ENCODE data around the gene LHX3. TPM values are rescaled to one million over a fixed set of nuclear protein-coding genes. Genes with fewer than 3 reads are reported as not detected.

The LHX3 gene
- total RNA-seq: under 1 TPM in 1 of 2 donors, not detected in 1; 0.16 TPM

DNA sequence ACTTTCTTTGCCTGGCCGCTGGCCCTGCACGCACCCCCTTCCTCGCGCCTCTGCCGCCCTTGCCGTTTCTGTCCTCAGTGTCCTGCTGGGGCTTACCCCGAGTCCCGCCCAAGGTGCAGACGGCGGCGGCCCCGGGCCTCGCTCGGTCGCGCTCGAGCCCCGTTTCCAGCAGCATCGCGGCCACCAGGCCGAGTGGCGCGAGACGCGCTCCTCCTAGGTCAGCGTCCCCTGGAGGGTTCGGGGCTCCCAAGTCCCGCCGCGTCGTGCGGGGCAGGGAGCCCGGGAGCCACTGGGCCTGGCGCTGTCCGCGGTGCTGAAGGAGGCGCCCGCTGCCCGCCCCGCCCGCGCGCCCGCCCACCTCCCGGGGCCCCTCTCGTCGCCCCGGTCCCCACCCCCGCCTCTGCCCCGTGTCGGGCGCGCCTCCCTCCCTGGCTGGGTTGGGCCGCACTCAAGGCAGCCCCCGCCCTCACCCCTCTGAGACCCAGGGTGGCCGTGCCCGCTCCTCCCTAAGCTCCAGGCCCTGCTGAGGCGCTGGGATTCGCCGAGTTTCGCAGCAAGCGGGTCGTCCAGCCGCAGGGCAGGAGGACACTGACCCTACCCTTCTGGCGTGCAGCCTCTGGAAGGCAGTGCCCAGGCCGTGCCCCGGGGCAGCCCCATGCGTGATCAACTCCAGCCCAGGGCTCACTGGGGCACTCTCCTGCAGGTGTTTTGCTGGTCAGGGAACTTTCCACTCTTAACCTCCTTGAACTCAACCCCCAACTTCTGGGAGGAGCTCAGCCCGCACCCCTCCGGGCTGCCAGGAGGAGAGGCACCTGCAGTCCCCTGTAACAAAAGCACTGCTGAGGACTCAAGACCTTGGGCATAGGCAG is at the start of gene LHX3:
Gene LHX3, minus strand, starts transcription at position 291 of the 869 bp plus-strand sequence. Its CDS starts 116 bp downstream, at position 175.
- no peak for DNase-seq (ENCODE audit: low spot score)
- H3K27ac ChIP-seq: no peak within 1 kb of the TSS
- no peaks in the 10 kb centered on the region for H3K9me3 ChIP-seq
- peaks cover 10 to 47% of the 10 kb centered on the region in 2 donors for H3K27me3 ChIP-seq
- H3K36me3 ChIP-seq: peaks cover 6% of the 10 kb centered on the region
- TF ChIP-seq, protein P1, sequence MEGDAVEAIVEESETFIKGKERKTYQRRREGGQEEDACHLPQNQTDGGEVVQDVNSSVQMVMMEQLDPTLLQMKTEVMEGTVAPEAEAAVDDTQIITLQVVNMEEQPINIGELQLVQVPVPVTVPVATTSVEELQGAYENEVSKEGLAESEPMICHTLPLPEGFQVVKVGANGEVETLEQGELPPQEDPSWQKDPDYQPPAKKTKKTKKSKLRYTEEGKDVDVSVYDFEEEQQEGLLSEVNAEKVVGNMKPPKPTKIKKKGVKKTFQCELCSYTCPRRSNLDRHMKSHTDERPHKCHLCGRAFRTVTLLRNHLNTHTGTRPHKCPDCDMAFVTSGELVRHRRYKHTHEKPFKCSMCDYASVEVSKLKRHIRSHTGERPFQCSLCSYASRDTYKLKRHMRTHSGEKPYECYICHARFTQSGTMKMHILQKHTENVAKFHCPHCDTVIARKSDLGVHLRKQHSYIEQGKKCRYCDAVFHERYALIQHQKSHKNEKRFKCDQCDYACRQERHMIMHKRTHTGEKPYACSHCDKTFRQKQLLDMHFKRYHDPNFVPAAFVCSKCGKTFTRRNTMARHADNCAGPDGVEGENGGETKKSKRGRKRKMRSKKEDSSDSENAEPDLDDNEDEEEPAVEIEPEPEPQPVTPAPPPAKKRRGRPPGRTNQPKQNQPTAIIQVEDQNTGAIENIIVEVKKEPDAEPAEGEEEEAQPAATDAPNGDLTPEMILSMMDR (IDR thresholded peaks at IDR 0.05): no peak
- peaks cover 0 to 4% of the 10 kb centered on the region in 2 donors for H3K4me1 ChIP-seq
- H3K4me3 ChIP-seq: no peak within 1 kb of the TSS

DNA sequence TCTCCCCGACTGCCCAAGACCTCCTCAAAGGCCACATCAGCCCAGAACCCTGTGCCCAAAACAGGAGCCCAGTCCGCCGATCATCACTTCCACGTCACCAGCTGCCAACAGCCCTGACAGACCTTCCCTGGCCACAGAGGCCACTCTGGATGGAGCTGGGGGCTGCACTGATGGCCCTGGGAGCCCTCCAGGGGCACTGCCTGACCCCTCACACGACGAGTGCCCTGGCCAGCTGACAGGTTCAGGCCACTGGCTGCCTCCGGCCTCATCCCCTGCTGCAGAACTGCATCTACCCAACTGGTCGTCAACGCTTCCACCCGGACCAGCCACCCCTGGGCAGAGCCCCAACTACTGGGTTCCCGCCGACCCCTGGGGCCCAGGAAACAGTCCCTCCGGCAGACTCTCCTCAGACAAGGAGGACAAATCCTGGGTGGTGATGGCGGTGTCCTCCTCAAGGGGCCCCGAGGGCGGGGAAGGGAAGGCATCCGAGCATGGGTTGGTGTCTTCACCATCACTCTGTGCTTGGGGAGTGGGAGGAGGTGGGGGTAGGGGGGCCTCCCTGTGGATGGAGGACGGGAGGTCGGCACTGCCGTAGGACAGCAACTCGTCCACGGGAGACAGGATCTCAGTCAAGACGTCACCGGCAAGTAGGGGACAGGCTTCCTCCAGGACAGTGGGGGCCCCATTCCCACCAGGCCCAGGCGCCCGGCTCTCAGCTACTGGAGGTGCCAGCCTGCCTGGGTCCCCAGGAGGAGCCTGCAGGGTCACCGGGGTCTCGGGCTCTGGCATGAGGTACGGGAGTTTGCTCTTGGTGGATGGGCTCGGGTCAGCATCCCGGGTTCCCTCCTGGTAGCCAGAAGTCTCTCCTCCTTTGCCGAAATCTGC is 48.6 kb upstream of the LHX3 start:
- no peak overlapping the region for H3K27ac ChIP-seq

DNA sequence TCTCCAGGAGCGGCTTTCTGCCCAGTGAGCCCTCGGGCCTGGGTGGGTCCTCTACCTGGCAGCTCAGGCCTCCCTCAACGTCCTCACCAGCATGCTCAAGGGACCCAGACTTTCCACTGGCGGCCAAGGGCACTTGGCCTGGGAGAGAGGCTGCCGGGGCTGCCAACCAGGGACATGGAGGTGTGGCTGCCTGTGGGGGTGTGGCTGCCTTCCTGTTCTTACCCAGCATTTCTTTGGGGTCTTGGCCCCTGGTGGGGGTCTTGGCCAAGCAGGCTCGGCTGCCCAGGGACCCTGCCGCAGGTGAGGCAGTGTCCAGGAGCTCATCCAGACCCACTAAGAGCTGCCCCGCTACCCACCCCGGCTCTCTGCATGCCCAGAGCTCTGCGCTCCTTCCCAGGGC is 47.9 kb upstream of the LHX3 start:
- Histone ChIP-seq H3K36me3 (no peaks in the 10 kb centered on the region), H3K27ac (no peak overlapping the region), H3K4me3 (no peak overlapping the region), H3K9me3 (no peaks in the 10 kb centered on the region), H3K4me1 (peaks cover 0 to 7% of the 10 kb centered on the region in 2 donors), H3K27me3 (no peaks in the 10 kb centered on the region)
- DNase-seq (ENCODE audit: low spot score): no peak
- TF ChIP-seq, protein P1 (IDR thresholded peaks at IDR 0.05): no peak

More for the DNA sequence above, 48.6 kb upstream of the LHX3 start:
- Histone ChIP-seq H3K4me1 (peaks cover 0 to 7% of the 10 kb centered on the region in 2 donors), H3K36me3 (no peaks in the 10 kb centered on the region), H3K4me3 (no peak overlapping the region), H3K27me3 (no peaks in the 10 kb centered on the region), H3K9me3 (no peaks in the 10 kb centered on the region)
- TF ChIP-seq, protein P1 (IDR thresholded peaks at IDR 0.05): no peak
- no peak for DNase-seq (ENCODE audit: low spot score)

DNA sequence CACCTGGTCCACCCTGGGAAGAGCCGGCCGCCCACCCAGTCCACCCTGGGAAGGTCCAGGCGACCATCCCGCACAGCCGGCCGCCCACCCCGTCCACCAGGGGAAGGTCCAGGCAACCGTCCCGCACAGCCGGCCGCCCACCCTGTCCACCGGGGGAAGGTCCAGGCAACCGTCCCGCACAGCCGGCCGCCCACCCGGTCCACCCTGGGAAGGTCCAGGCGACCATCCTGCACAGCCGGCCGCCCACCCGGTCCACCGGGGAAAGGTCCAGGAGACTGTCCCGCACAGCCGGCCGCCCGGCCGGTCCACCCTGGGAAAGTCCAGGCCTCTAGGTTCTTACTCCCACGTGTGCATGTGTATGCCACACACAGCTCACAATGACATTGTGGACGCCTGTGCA is 47.4 kb upstream of the LHX3 start:
- H3K4me3 ChIP-seq: no peak overlapping the region
- peaks cover 0 to 7% of the 10 kb centered on the region in 2 donors for H3K4me1 ChIP-seq
- no peaks in the 10 kb centered on the region for H3K9me3 ChIP-seq
- no peaks in the 10 kb centered on the region for H3K27me3 ChIP-seq
- TF ChIP-seq, protein P1 (IDR thresholded peaks at IDR 0.05): no peak
- no peak for DNase-seq (ENCODE audit: low spot score)
- no peak overlapping the region for H3K27ac ChIP-seq
- no peaks in the 10 kb centered on the region for H3K36me3 ChIP-seq

DNA sequence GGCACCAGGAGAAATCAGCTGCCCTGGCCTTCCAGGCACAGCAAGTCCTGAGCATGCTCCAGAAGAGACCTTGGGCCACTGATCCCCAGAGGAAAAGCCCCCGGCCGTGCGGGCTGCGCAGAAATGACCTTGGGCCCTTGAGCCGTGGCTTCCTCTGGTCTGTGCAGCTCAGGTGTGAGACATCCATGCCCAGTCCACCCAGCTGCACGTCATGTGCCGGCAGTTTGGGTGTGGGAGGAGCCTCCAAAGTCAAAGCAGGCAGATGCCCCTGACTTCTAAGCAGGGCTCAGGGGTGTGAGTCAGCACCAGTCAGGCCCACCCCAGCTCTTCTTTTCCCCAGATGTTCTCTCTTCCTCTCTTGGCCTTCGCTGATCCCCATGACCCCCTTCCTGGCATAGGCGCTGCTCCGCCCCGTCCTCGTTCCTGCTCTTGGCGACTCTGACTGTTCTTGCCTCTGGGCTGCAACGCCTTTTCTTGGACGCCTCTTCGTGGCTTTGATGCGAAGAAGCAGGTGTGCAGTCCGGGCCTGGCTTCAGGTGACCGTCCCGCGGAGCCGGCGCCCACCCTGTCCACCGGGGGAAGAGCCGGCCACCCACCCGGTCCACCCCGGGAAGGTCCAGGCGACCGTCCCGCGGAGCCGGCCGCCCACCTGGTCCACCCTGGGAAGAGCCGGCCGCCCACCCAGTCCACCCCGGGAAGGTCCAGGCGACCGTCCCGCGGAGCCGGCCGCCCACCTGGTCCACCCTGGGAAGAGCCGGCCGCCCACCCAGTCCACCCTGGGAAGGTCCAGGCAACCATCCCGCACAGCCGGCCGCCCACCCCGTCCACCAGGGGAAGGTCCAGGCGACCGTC is 46.6 kb upstream of the LHX3 start:
- no peak for DNase-seq (ENCODE audit: low spot score)
- TF ChIP-seq, protein P1 (IDR thresholded peaks at IDR 0.05): no peak
- Histone ChIP-seq H3K9me3 (no peaks in the 10 kb centered on the region), H3K4me3 (no peak overlapping the region), H3K27ac (no peak overlapping the region), H3K36me3 (no peaks in the 10 kb centered on the region), H3K27me3 (no peaks in the 10 kb centered on the region), H3K4me1 (peaks cover 0 to 7% of the 10 kb centered on the region in 2 donors)

Measured in right atrium auricular region (tissue), 2 donors.